Neural cell (in vitro differentiated cells): ENCODE data around the gene DNM2. TPM values are rescaled to one million over a fixed set of nuclear protein-coding genes. Genes with fewer than 3 reads are reported as not detected.

Experiments
- H2AFZ ChIP-seq: fragments of 200-600, 300-800 bp; sonication (generic), shearing (Covaris generic); 2 replicates; pipeline ENCODE4 v1.6.0; 2014; ENCODE audit warnings: low read depth, mild to moderate bottlenecking, antibody characterized with exemption, low read length, moderate library complexity
- H3F3A ChIP-seq: fragments of 200-600 bp; shearing (Covaris generic); 2 replicates; pipeline ENCODE4 v1.6.1; 2016; ENCODE audit warnings: mild to moderate bottlenecking, moderate library complexity, mixed read lengths, antibody characterized with exemption, low read length; ENCODE audit not compliant: insufficient read depth, poor library complexity, severe bottlenecking
- H3K27ac ChIP-seq: fragments of 200-600, 300-800 bp; sonication (generic), shearing (Covaris generic); 2 replicates; pipeline ENCODE4 v1.5.1; 2014; ENCODE audit warnings: mild to moderate bottlenecking, low read length, moderate library complexity
- H3K27me3 ChIP-seq: fragments of 300-800, 200-600 bp; sonication (generic), shearing (Covaris generic); 2 replicates; pipeline ENCODE4 v1.6.0; 2014; ENCODE audit warnings: mild to moderate bottlenecking, low read depth, low read length, moderate library complexity; ENCODE audit not compliant: insufficient read depth
- H3K36me3 ChIP-seq: fragments of 300-800, 200-600 bp; sonication (generic), shearing (Covaris generic); 2 replicates; pipeline ENCODE4 v1.5.1; 2014; ENCODE audit warnings: mild to moderate bottlenecking, antibody characterized with exemption, low read length, moderate library complexity; ENCODE audit not compliant: insufficient read depth
- H3K4me2 ChIP-seq: fragments of 300-800, 200-600 bp; sonication (generic), shearing (Covaris generic); 2 replicates; pipeline ENCODE4 v1.6.0; 2014; ENCODE audit warnings: mild to moderate bottlenecking, low read length
- H3K4me3 ChIP-seq: fragments of 300-800, 200-600 bp; sonication (generic), shearing (Covaris generic); 2 replicates; pipeline ENCODE4 v1.5.1; 2014; ENCODE audit warnings: mild to moderate bottlenecking, low read length, moderate library complexity
- H3K79me2 ChIP-seq: fragments of 200-600 bp; shearing (Covaris generic); replicated peaks from 2 replicates; pipeline ENCODE4 v1.6.0; 2014; ENCODE audit warnings: mild to moderate bottlenecking, low read length, moderate library complexity; ENCODE audit not compliant: insufficient read depth
- H3K9ac ChIP-seq: fragments of 300-800, 200-600 bp; sonication (generic), shearing (Covaris generic); 2 replicates; pipeline ENCODE4 v1.6.1; 2016; ENCODE audit warnings: mild to moderate bottlenecking, low read length, mixed read lengths
- H3K9me2 ChIP-seq: fragments of 200-600 bp; shearing (Covaris generic); 2 replicates; pipeline ENCODE4 v1.6.1; 2016; ENCODE audit warnings: mild to moderate bottlenecking, low read length, mixed read lengths; ENCODE audit not compliant: insufficient read depth
- H3K9me3 ChIP-seq: fragments of 200-600, 300-800 bp; sonication (generic), shearing (Covaris generic); 2 replicates; pipeline ENCODE4 v1.6.1; 2016; ENCODE audit warnings: mild to moderate bottlenecking, mixed run types, low read length, moderate library complexity, mixed read lengths
- H4K20me1 ChIP-seq: fragments of 200-600 bp; shearing (Covaris generic); 2 replicates; pipeline ENCODE4 v1.6.1; 2016; ENCODE audit warnings: mild to moderate bottlenecking, mixed run types; ENCODE audit not compliant: insufficient read depth
- CTCF ChIP-seq: fragments of 450-650 bp; IDR thresholded peaks from 2 replicates; pipeline ENCODE4 v1.5.1; 2014; ENCODE audit warnings: antibody characterized with exemption, mild to moderate bottlenecking, moderate library complexity; ENCODE audit not compliant: poor library complexity, severe bottlenecking
- EP300 ChIP-seq: fragments of 450-650 bp; conservative IDR thresholded peaks from 2 replicates; pipeline ENCODE4 v1.6.1; 2014; ENCODE audit warnings: antibody characterized with exemption, mild to moderate bottlenecking, moderate library complexity; ENCODE audit not compliant: poor library complexity, severe bottlenecking
- EZH2 ChIP-seq: fragments of 200-600, 300-800 bp; shearing (Covaris generic), sonication (generic); IDR thresholded peaks from 2 replicates; pipeline ENCODE4 v1.6.1; 2014; ENCODE audit warnings: antibody characterized with exemption, low read length, borderline replicate concordance, mild to moderate bottlenecking; ENCODE audit not compliant: insufficient read depth, poor library complexity, severe bottlenecking
- MXI1 ChIP-seq: fragments of 450-650 bp; conservative IDR thresholded peaks from 2 replicates; pipeline ENCODE4 v1.6.1; 2014; ENCODE audit warnings: antibody characterized with exemption, mild to moderate bottlenecking; ENCODE audit not compliant: poor library complexity, severe bottlenecking
- POLR2AphosphoS5 ChIP-seq: IDR thresholded peaks from 2 replicates; pipeline ENCODE4 v1.6.1; 2012
- RAD21 ChIP-seq: fragments of 450-650 bp; conservative IDR thresholded peaks from 2 replicates; pipeline ENCODE4 v1.6.1; 2014; ENCODE audit warnings: antibody characterized with exemption, mild to moderate bottlenecking, moderate library complexity
- REST ChIP-seq: IDR thresholded peaks from 2 replicates; pipeline ENCODE4 v1.6.1; 2012; ENCODE audit warnings: borderline replicate concordance
- SMC3 ChIP-seq: fragments of 450-650 bp; conservative IDR thresholded peaks from 2 replicates; pipeline ENCODE4 v1.6.1; 2014; ENCODE audit warnings: antibody characterized with exemption, mild to moderate bottlenecking, moderate library complexity; ENCODE audit not compliant: poor library complexity
- TAF1 ChIP-seq: IDR thresholded peaks from 2 replicates; pipeline ENCODE4 v1.6.1; 2012; ENCODE audit warnings: low read depth
- polyA plus RNA-seq: library from polyadenylated mRNA; depleted of rRNA; stranded (reverse); fragments of >200 nt; gene quantifications from 2 replicates; pipeline ENCODE4 v1.2.3, GENCODE V29; 2014

The DNM2 gene
- polyA plus RNA-seq, 1 donor from 2014 or later: 31.4 TPM

DNA sequence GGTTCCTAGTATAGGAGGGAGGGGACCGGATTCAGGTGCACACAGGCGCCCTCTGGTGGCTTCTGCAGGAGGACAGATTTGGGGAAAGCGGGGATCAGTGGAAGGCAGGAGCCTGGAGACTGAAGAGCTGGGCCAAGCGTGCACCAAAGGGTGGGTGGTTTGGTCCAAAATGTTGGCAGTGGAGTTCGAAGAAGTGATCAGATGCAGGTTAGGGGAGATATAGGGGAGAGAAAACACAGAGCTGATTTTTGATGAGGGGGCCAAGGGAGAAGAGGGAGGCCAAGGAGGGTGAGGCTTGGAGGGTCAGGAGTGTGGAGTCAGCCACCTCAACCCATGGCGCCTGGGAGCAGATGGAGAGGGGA, 146.6 kb downstream of the DNM2 start:
- TF ChIP-seq EZH2 (no peak), MXI1 (no peak), EP300 (no peak), POLR2AphosphoS5 (no peak), RAD21 (peak; percentile 66), TAF1 (no peak), REST (no peak), CTCF (peak; percentile 84), SMC3 (peak; percentile 82)
- Histone ChIP-seq H3K79me2 (no peaks in the 10 kb centered on the region), H3K27ac (no peak overlapping the region), H2AFZ (no peak overlapping the region), H3K27me3 (no peaks in the 10 kb centered on the region), H3K36me3 (no peaks in the 10 kb centered on the region), H3K4me2 (no peak overlapping the region), H3K9me3 (no peaks in the 10 kb centered on the region), H3F3A (no peaks in the 10 kb centered on the region), H3K9me2 (no peaks in the 10 kb centered on the region), H3K4me3 (no peak overlapping the region), H4K20me1 (no peaks in the 10 kb centered on the region), H3K9ac (no peak overlapping the region)

DNA sequence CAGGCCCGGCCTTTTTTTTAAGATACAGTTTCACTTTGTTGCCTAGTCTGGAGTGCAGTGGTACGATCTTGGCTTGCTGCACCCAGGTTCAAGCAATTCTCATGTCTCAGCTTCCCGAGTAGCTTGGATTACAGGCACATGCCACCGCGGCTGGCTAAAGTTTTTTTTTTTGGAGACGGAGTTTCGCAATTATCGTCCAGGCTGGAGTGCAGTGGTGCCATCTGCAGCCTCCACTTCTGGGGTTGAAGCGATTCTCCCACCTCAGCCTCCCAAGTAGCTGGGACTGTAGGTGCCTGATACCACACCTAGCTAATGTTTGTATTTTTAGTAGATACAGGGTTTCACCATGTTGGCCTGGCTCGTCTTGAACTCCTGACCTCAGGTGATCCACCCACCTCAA, 148.6 kb downstream of the DNM2 start:
- Histone ChIP-seq H3K9me3 (no peaks in the 10 kb centered on the region), H3F3A (no peaks in the 10 kb centered on the region), H3K9ac (no peak overlapping the region), H4K20me1 (no peaks in the 10 kb centered on the region), H3K79me2 (no peaks in the 10 kb centered on the region), H2AFZ (no peak overlapping the region), H3K4me3 (no peak overlapping the region), H3K4me2 (no peak overlapping the region), H3K36me3 (no peaks in the 10 kb centered on the region), H3K9me2 (no peaks in the 10 kb centered on the region), H3K27ac (no peak overlapping the region), H3K27me3 (no peaks in the 10 kb centered on the region)
- TF ChIP-seq CTCF: no peak
- no peak for TF ChIP-seq SMC3
- no peak for TF ChIP-seq POLR2AphosphoS5
- no peak for TF ChIP-seq TAF1
- no peak for TF ChIP-seq REST
- TF ChIP-seq EP300: no peak
- no peak for TF ChIP-seq RAD21
- TF ChIP-seq MXI1: no peak
- no peak for TF ChIP-seq EZH2
